ENCODE measurements around the gene SYNGR4.
"Not testable (repeated sequence)": the region's sequence is repeated elsewhere in the genome, so short reads cannot be mapped to it uniquely, and the experiment has no call there.

Gene SYNGR4

GRCh38 chr19:48371771-48372170 lies 7.6 kb downstream of the SYNGR4 start:
- DNase-seq (ENCODE audit: low spot score): not testable (repeated sequence)

GRCh38 chr19:48372904-48373303 lies 8.7 kb downstream of the SYNGR4 start:
- DNase-seq (ENCODE audit: low spot score): no peak

- no peak for DNase-seq (ENCODE audit: low spot score)
These were observed 9.4 kb downstream of the SYNGR4 start for GRCh38 chr19:48373567-48373966.

- DNase-seq (ENCODE audit: low spot score): no peak
These were observed 14.0 kb downstream of the SYNGR4 start for GRCh38 chr19:48378194-48378570.

DNA sequence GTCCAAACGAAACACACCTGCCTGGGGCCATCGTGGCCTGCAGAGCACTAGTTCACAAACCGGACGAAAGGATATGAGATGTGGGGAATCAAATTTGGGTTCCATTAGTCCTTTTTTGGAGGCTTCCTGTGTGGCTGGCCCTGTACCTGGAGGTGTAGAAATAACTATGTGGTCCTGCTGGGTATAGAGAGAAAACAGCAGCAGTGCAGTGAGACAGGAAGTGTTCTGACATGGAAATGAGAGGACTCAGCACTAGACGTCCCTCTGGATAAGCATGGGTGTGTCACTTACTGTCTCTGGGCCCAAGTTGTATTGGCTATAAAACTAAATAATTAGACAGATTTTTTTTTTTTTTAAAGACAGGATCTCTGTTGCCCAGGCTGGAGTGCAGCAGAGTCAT lies 14.9 kb downstream of the SYNGR4 start:
- DNase-seq (ENCODE audit: low spot score): no peak

- DNase-seq (ENCODE audit: low spot score): no peak
These were observed 17.2 kb downstream of the SYNGR4 start for GRCh38 chr19:48381178-48381950.

DNA sequence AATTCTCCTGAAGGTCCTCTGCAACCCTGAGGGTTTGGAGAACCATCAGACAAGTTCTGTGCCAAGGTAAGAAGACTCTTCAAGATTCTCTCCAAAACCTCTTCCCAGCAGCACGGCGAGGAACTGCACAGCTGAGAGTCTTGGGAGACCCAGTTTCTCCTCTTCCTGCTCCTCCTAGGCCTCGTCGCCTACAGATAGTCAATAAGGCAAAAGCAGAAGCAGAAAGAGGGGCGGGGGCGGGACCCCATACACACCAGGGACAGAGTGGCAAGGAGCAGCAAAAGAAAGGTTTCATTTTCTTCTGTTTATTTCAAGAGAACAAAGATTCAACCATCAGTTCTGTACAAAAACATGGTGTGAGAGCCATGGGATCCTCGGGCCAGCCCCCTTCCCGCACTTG lies 18.1 kb downstream of the SYNGR4 start:
- no peak for DNase-seq (ENCODE audit: low spot score)

DNA sequence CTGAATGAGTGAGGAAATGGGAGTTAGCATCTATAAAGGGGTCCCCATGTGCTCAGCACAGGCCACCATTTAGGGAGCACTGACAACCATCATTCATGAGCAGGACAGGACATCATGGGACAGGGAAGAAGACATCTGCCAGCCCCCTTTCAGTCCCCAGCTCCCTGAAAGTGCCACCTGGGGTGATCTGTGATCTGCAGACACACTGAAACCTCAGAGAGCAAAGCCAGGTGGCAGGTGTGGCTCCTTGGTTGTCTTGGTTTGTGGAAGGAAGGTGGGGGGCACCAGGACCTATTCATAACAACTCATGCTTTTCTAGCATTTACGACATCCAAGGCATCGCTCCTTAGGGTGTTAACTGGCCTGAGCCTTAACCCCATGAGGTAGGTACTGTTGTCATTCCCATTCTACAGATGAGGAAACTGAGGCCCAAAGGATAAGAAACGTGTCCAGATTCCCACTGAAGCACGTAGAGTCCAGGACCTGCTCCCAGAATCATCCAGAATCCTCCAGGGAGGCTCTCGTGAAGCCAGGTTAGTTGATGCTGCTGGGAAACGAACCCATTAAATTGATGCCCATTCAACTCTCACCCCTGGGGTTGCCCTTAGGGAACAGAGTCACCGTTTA lies 21.4 kb downstream of the SYNGR4 start:
- DNase-seq (ENCODE audit: low spot score): no peak

DNA sequence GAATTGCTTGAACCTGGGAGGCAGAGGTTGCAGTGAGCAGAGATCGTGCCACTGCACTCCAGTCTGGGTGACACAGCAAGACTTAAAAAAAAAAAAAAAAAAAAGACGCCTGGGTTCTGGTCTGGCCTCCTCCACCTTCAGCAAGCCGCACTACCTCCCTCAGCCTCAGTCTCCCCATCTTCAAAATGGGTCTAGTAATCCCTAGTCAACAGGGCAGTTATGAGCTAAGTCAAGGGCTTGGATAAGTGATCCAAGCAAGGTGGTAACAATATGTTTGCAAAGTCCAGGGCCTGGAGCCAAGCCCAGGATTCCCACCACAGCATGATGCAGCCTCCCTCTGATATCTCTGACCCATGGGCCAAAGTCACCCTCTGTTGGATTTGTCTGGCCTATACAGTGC lies 22.8 kb downstream of the SYNGR4 start:
- no peak for DNase-seq (ENCODE audit: low spot score)

GRCh38 chr19:48390188-48391099 lies 26.3 kb downstream of the SYNGR4 start:
- DNase-seq (ENCODE audit: low spot score): peak; percentile 70

GRCh38 chr19:48391100-48392005 lies 27.2 kb downstream of the SYNGR4 start, which contains the start of gene KDELR1:
KDELR1 (minus strand) TSS chr19:48391551; CDS start chr19:48391358, 193 bp downstream.
- DNase-seq (ENCODE audit: low spot score): peak; percentile 85

- not testable (repeated sequence) for DNase-seq (ENCODE audit: low spot score)
These were observed 27.8 kb downstream of the SYNGR4 start for GRCh38 chr19:48392006-48392344.

DNA sequence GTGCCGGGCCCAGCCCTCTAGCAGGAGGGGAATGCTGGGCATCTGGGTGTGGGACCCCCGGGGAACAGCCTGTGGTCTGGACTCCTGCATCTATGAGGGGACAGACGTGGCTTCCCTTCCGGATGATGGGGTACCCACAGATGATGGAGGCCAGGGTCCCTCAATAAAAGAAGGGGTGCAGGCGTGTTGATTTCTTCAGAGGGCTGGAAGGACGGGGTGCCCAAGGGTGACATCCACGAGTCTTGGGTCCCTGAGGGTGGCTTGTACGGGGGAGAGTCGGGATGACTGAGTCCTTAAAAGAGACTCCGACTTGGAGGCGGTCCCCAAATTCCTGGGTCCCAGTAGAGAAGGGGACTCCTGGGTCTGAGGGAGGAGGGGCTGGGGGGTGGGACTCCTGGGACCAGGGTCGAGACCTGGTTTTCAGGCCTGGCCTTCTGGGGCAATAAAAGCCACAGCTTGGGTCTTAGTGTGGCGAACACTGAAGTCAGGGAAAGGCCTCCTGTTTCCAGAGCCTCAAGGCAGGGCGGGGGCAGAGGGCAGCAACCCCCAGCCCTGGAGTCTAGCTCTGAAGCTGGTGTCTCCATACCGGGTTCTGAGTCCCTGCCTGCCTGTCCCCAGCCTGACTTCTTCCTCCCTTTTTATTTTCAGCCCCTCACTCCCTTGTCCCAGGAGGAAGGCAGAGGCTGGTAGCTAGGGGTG lies 28.8 kb downstream of the SYNGR4 start:
- DNase-seq (ENCODE audit: low spot score): no peak

- DNase-seq (ENCODE audit: low spot score): peak; percentile 66
These were observed 29.6 kb downstream of the SYNGR4 start, which contains the start of gene GRIN2D for GRCh38 chr19:48393559-48394330. GRIN2D (plus strand) TSS chr19:48393668; CDS start chr19:48398393, 4,725 bp downstream.

GRCh38 chr19:48394331-48395169 lies 30.4 kb downstream of the SYNGR4 start:
- no peak for DNase-seq (ENCODE audit: low spot score)

- no peak for DNase-seq (ENCODE audit: low spot score)
These were observed 30.9 kb downstream of the SYNGR4 start for GRCh38 chr19:48395170-48395455.

GRCh38 chr19:48395499-48395898 lies 31.3 kb downstream of the SYNGR4 start:
- DNase-seq (ENCODE audit: low spot score): no peak

DNA sequence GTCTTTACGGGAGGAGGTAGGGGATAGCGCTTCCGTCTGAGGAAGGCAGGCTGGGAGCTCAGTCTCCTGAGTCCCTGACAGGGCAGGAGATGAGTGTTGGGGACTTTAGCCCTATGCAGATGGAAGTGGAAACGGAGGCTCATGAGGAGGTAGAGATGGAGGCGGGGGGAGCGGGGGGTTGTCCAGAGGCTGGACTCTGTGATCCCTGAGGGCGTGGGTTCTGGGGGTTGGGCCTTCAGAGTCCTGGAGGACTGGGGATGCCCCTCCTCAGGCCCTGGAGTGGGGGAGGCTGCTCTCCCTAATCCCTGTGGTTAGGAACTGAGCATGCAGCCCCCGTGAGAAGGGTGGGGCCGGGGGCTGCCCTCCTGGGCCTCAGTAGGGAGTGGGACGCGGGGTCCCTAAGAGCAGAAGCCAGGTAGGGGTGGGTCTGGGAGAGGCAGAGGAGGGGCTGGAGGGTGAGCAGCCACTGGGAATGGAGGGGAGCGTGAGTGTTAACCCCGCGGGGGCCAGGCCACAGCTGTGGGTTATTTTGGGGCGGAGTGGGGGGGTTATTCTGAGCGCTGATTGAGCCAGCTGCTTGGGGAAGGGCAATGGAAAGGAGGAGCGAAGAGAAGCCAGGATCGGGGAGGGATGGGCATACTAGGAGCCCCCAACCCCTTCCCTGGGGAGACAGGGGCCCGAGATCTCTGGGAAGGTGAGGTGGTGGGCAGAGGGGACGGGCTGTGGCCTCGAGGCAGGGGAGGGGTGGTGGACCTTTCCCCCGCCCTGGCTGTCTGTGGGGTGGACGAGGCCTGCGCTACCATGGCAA lies 32.1 kb downstream of the SYNGR4 start:
- no peak for DNase-seq (ENCODE audit: low spot score)

DNA sequence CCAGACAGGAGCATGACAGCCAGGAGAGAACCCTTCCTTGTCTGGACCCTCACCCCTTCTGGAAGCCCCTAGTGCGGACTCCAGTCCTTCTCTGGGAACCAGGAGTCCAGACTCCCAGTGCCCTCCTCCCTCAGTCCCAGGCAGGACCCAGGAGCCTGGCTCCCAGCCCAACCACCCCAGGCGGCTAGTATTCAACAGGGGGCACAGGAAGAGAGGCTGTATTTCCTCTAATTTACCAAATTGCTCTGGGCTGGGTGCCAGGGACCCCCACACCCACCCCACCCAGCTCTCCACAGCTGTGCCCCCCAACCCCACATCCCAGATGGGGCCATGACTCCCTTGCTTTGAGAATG lies 32.6 kb downstream of the SYNGR4 start:
- DNase-seq (ENCODE audit: low spot score): no peak

Data from HuH-7 (cell line).